Measurements from ENCODE around the gene IFT80.

DNA sequence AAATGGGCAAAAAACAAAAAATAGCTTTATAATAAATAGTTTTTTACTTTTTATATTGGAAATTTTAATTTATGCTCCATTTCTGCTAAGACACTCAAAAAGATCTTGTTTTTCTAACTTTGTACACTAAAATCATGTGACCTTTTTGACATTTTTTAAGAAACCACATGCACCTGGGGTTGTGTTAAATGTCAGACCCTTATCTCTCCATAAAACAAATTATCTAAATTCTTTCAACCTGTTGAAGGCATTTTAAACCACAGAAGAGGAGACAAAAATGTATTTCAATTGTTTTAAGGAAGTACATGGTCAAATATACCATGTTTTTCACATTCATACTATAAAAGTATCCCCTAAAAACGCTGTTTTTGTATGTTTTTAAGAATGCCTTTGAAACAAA lies 29.2 kb downstream of the IFT80 start:
- TF ChIP-seq EP300 (IDR thresholded peaks at IDR 0.05) (no peak), POLR2A (IDR thresholded peaks at IDR 0.05) (no peak), POLR2AphosphoS5 (IDR thresholded peaks at IDR 0.05) (no peak)
- TF ChIP-seq, protein P1, sequence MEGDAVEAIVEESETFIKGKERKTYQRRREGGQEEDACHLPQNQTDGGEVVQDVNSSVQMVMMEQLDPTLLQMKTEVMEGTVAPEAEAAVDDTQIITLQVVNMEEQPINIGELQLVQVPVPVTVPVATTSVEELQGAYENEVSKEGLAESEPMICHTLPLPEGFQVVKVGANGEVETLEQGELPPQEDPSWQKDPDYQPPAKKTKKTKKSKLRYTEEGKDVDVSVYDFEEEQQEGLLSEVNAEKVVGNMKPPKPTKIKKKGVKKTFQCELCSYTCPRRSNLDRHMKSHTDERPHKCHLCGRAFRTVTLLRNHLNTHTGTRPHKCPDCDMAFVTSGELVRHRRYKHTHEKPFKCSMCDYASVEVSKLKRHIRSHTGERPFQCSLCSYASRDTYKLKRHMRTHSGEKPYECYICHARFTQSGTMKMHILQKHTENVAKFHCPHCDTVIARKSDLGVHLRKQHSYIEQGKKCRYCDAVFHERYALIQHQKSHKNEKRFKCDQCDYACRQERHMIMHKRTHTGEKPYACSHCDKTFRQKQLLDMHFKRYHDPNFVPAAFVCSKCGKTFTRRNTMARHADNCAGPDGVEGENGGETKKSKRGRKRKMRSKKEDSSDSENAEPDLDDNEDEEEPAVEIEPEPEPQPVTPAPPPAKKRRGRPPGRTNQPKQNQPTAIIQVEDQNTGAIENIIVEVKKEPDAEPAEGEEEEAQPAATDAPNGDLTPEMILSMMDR (IDR thresholded peaks at IDR 0.05) = no peak
